Activated naive CD8-positive, alpha-beta T cell treated with anti-CD3 and anti-CD28 coated beads, Interleukin-2, amount 50 U/mL, for 24 hours (primary cell): Measurements from ENCODE around the gene EMILIN3.

Source experiments
- ATAC-seq: fragments of 150-1000 bp; cut with Tn5 transposase; one replicate; pipeline ENCODE4 v1.10.0; 2021
- DNase-seq: peaks from one replicate; pipeline ENCODE4 v3.0.0; 2021
- H3K27ac Mint-ChIP-seq: one replicate; pipeline ENCODE4 v1.8.0; 2021; ENCODE audit warnings: mild to moderate bottlenecking, mixed read lengths
- H3K27me3 Mint-ChIP-seq: one replicate; pipeline ENCODE4 v1.8.0; 2021; ENCODE audit warnings: mixed read lengths
- H3K36me3 Mint-ChIP-seq: one replicate; pipeline ENCODE4 v1.8.0; 2021; ENCODE audit warnings: low read depth, mixed read lengths
- H3K4me1 Mint-ChIP-seq: one replicate; pipeline ENCODE4 v1.8.0; 2021; ENCODE audit warnings: mixed read lengths
- H3K4me3 Mint-ChIP-seq: one replicate; pipeline ENCODE4 v1.8.0; 2021; ENCODE audit warnings: mild to moderate bottlenecking, moderate library complexity, mixed read lengths
- H3K9me3 Mint-ChIP-seq: one replicate; pipeline ENCODE4 v1.8.0; 2021; ENCODE audit warnings: mixed read lengths

EMILIN3 gene

DNA sequence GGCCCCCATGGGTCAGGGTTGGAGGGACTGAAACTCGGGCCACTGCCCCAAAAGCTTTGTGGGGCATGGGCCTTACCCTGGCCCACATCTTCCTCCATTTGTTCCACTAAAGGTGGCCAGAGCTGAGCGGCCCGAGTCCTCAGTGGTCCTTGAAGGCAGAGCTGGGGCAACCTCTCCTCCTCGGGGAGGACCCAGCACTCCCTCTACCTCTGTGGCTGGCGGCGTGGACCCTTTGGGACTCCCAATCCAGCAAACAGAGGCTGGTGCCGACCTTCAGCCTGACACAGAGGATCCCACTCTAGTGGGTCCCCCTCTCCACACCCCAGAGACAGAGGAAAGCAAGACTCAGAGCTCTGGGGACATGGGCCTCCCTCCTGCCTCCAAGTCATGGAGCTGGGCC lies 16.7 kb downstream of the EMILIN3 start:
- Mint-ChIP-seq H3K9me3 (no peaks in the 10 kb centered on the region), H3K27ac (no peak overlapping the region), H3K4me3 (no peak overlapping the region), H3K36me3 (no peaks in the 10 kb centered on the region), H3K27me3 (no peaks in the 10 kb centered on the region), H3K4me1 (no peaks in the 10 kb centered on the region)
- no peak for ATAC-seq
- DNase-seq: no peak

GRCh38 chr20:41349266-41349665 lies 17.4 kb downstream of the EMILIN3 start:
- H3K4me3 Mint-ChIP-seq: no peak overlapping the region
- H3K27me3 Mint-ChIP-seq: no peaks in the 10 kb centered on the region
- H3K4me1 Mint-ChIP-seq: no peaks in the 10 kb centered on the region
- no peak overlapping the region for H3K27ac Mint-ChIP-seq
- H3K9me3 Mint-ChIP-seq: no peaks in the 10 kb centered on the region
- H3K36me3 Mint-ChIP-seq: no peaks in the 10 kb centered on the region
- no peak for DNase-seq
- ATAC-seq: no peak

DNA sequence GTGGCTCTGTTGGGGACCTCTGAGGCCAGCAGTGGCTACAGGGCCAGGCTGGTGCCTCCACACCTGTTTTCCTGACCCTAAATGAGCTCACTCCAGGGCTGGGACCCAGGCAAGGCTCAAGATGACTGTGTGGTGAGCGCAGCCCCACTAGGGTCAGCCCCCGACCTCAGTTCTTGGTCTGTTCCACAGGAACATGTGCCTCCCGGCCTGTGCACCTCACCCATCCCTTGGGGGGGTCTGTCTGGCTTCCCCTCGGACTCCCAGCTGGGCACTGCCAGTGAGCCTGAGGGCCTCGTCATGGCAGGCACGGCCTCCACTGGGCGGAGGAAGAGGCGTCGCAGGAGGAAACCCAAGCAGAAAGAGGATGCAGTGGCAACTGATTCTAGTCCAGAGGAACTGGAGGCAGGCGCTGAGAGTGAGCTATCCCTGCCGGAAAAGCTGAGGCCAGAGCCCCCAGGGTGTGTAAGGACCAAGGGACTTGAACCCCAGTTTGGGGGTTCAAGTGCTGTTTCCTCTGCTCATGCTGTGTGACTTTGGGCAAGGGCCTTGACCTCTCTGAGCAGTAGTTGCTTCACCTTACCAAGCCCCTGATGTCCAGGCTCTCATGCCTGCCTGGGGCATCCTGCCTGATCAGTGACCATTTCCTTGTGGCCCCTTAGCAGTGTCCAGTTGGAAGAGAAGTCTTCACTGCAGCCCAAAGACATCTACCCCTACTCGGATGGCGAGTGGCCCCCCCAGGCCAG lies 18.0 kb downstream of the EMILIN3 start:
- no peak overlapping the region for H3K4me3 Mint-ChIP-seq
- DNase-seq: no peak
- no peak for ATAC-seq
- no peaks in the 10 kb centered on the region for H3K4me1 Mint-ChIP-seq
- H3K36me3 Mint-ChIP-seq: no peaks in the 10 kb centered on the region
- H3K9me3 Mint-ChIP-seq: no peaks in the 10 kb centered on the region
- H3K27ac Mint-ChIP-seq: no peak overlapping the region
- H3K27me3 Mint-ChIP-seq: no peaks in the 10 kb centered on the region

DNA sequence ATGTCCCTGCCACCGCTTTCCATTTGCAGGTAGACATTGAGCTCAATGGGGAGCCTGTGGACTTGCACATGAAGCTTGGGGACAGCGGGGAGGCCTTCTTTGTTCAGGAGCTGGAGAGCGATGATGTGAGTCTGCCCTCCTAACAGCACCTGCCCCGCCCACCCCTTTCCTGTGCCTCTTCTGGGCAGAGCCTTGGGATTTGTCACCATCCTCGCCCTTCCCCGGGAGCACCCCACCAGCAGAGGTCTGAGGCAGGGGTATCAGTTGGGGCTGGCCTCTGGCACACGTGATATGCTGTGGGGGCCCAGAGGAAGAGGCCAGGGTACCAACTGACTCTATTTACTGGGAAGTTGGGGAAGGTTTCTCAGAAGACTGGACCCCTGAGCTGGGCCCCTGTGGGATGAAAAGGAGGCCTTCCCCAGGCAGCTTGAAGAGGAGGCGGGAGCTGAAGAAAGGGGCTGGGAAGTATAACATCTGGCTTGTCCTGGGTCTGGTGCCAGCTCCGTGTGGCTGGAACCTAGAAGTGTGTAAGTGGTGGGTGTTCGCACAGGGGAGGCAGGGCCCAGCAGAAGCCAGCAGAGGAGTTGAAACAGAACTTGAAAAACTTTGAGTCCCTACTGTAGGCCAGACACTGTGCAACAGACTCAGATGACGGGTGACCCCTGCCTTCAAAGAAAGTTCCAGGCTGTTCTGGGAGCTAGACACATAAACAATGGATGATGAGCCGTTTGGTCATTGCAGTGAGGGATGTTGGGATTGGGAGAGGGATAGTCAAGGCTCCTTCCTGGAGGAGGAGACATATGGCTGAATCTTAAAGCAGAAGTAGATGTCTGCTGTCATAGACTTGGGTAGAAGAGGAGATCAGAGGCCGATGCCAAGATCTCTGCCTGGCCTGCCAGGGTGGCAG lies 18.8 kb downstream of the EMILIN3 start:
- Mint-ChIP-seq H3K27me3 (no peaks in the 10 kb centered on the region), H3K4me3 (no peak overlapping the region), H3K9me3 (no peaks in the 10 kb centered on the region), H3K27ac (no peak overlapping the region), H3K4me1 (no peaks in the 10 kb centered on the region), H3K36me3 (no peaks in the 10 kb centered on the region)
- no peak for DNase-seq
- ATAC-seq: no peak

GRCh38 chr20:41345729-41346067 lies 20.9 kb downstream of the EMILIN3 start:
- no peaks in the 10 kb centered on the region for H3K27me3 Mint-ChIP-seq
- no peaks in the 10 kb centered on the region for H3K9me3 Mint-ChIP-seq
- ATAC-seq (no peak), DNase-seq (no peak)
- H3K4me1 Mint-ChIP-seq: no peaks in the 10 kb centered on the region
- no peak overlapping the region for H3K4me3 Mint-ChIP-seq
- no peak overlapping the region for H3K27ac Mint-ChIP-seq
- no peaks in the 10 kb centered on the region for H3K36me3 Mint-ChIP-seq

DNA sequence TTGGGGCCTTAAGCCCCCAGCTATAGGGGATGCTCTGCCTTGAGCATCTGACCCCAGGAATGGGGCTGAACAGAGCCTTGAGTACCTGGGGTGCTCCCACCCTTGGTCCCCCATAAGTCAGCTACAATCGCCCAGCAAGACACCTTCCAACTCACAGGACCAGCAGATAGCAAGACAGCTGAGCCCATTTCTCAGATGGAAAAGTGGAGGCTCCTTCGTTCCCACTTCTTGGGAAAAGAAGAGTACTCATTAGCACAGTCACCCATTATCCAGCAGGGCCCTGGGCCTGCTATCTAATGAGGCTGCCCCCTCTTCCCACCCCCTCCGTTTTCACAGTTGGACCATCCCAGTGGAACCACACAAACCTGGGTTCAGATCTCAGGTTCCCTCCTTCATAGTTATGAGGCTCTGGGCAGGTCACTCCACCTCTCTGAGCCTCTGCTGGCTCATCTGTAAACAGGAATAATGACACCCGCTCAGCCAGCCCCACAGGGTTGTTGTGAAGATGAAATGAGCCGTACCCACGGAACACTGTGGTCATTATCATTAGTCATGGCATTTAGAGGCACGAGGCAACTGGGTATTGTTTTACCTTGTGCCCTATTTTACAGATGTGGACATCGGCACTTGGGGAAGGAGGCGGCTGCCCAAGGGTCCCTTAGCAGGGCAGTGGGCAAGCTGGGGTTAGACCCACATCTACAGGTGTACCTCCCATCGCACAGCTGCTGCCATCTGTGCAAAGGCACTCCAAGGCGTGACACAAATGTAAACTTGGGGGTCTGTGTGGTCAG lies 21.5 kb downstream of the EMILIN3 start:
- Mint-ChIP-seq H3K36me3 (no peaks in the 10 kb centered on the region), H3K27me3 (no peaks in the 10 kb centered on the region), H3K4me1 (peaks cover 4% of the 10 kb centered on the region), H3K9me3 (no peaks in the 10 kb centered on the region), H3K4me3 (no peak overlapping the region), H3K27ac (no peak overlapping the region)
- DNase-seq: no peak
- no peak for ATAC-seq

GRCh38 chr20:41344477-41344876 lies 22.1 kb downstream of the EMILIN3 start:
- Mint-ChIP-seq H3K27ac (no peak overlapping the region), H3K9me3 (no peaks in the 10 kb centered on the region), H3K36me3 (no peaks in the 10 kb centered on the region), H3K4me1 (peaks cover 5% of the 10 kb centered on the region), H3K27me3 (peaks cover under 1% of the 10 kb centered on the region), H3K4me3 (no peak overlapping the region)
- ATAC-seq (no peak), DNase-seq (no peak)

- Mint-ChIP-seq H3K4me3 (no peak overlapping the region), H3K9me3 (no peaks in the 10 kb centered on the region), H3K27ac (no peak overlapping the region), H3K36me3 (no peaks in the 10 kb centered on the region), H3K4me1 (peaks cover 5% of the 10 kb centered on the region), H3K27me3 (peaks cover 7% of the 10 kb centered on the region)
- DNase-seq (no peak), ATAC-seq (no peak)
Observed at GRCh38 chr20:41342474-41343464, 23.8 kb downstream of the EMILIN3 start.

DNA sequence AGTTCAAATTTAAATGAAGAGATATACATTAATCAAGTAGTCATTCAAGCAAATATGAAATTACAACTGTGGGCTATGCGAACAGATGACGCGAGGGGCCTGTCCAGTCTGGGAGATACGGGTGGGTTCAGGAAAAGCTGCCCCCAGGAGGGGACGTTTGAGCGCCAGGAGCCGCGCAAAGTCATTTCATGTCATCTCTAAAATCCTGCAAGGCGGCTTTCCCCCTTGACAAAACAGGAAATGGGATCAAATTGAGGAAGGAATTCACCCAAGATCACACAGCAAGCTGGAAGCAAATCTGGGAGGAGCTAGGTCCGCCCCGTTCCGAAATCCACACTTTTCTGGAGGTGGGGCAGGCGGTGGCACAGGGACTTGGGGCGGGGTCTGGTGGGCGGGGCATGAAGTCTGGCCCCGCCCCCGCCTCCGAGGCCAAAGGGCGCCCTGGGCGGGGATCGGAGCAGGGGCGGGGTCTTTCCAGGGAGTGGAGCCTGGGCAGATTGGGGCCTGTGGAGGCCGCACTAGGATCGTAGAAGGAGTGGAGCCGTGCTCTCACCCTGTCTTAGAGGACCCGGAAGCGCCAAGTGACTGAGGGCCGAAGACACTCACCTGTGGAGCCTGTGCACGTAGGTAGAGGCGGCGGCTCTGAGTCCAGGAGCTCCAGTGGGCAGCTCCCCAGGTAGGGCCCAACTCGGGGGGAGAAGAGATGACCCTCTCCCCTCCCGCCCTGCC lies 26.1 kb downstream of the EMILIN3 start, which contains the start of gene LPIN3:
LPIN3 (plus strand) TSS at position 495 of the 729 bp plus-strand sequence. CDS start 4,983 bp downstream, outside the sequence.
- ATAC-seq (peak; percentile 60), DNase-seq (peak; percentile 67)

GRCh38 chr20:41339957-41340326 lies 26.7 kb downstream of the EMILIN3 start:
- DNase-seq: peak; percentile 89
- peaks cover 5% of the 10 kb centered on the region for H3K4me1 Mint-ChIP-seq

More for the DNA sequence above, 26.1 kb downstream of the EMILIN3 start, which contains the start of gene LPIN3:
- Mint-ChIP-seq H3K27ac (no peak within 1 kb of the TSS), H3K27me3 (peaks cover 7% of the 10 kb centered on the region), H3K4me3 (peak within 1 kb of the TSS; percentile 75), H3K9me3 (no peaks in the 10 kb centered on the region), H3K36me3 (no peaks in the 10 kb centered on the region), H3K4me1 (peaks cover 5% of the 10 kb centered on the region)

GRCh38 chr20:41336711-41337492 lies 29.7 kb downstream of the EMILIN3 start:
- H3K4me1 Mint-ChIP-seq: peaks cover 5% of the 10 kb centered on the region
- ATAC-seq: no peak
- DNase-seq: no peak
- H3K9me3 Mint-ChIP-seq: no peaks in the 10 kb centered on the region
- no peak overlapping the region for H3K4me3 Mint-ChIP-seq
- peaks cover 7% of the 10 kb centered on the region for H3K27me3 Mint-ChIP-seq
- H3K36me3 Mint-ChIP-seq: no peaks in the 10 kb centered on the region
- H3K27ac Mint-ChIP-seq: no peak overlapping the region

More at GRCh38 chr20:41339957-41340326, 26.7 kb downstream of the EMILIN3 start:
- Mint-ChIP-seq H3K9me3 (no peaks in the 10 kb centered on the region), H3K27ac (no peak overlapping the region), H3K27me3 (peaks cover 7% of the 10 kb centered on the region), H3K36me3 (no peaks in the 10 kb centered on the region), H3K4me3 (peak overlapping the region; percentile 75)
- ATAC-seq: peak; percentile 81

DNA sequence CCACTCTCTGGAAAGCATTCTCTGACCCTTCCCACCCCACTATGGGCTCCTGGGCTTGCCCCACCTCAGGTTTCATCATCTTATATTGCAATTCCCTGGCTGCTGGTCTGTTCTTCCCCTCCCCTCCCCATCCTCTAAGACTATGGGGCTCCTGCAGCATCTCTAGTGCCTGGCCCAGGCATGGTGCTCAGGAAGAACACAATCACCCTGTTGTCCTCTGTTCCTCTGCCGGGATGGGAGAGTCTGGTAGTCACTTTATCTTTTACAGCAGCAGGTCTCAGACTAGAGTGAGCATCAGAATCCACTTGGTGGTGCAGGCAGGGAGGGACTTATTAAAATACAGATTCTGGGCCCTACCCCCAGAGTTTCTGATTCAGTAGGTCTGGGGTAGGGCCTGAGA lies 31.0 kb downstream of the EMILIN3 start:
- H3K27ac Mint-ChIP-seq: no peak overlapping the region
- ATAC-seq (no peak), DNase-seq (no peak)
- H3K9me3 Mint-ChIP-seq: no peaks in the 10 kb centered on the region
- no peaks in the 10 kb centered on the region for H3K36me3 Mint-ChIP-seq
- peaks cover 5% of the 10 kb centered on the region for H3K4me1 Mint-ChIP-seq
- no peak overlapping the region for H3K4me3 Mint-ChIP-seq
- peaks cover 7% of the 10 kb centered on the region for H3K27me3 Mint-ChIP-seq
